Embryonic facial prominence (tissue), 1 donor: ENCODE results near the gene TESK1.
"Not testable (repeated sequence)": the region's sequence is repeated elsewhere in the genome, so short reads cannot be mapped to it uniquely, and the experiment has no call there.

Source experiments
- DNase-seq: peaks from one replicate; pipeline ENCODE4 v3.0.0-alpha.2; 2016; ENCODE audit errors: extremely low spot score

TESK1 gene

GRCh38 chr9:35615981-35616680, 11.1 kb downstream of the TESK1 start:
- no peak for DNase-seq

- DNase-seq, result no peak
These were observed 11.8 kb downstream of the TESK1 start for GRCh38 chr9:35616681-35617459.

- no peak for DNase-seq
These were observed 12.5 kb downstream of the TESK1 start for GRCh38 chr9:35617548-35617947.

- no peak for DNase-seq
These were observed 13.3 kb downstream of the TESK1 start, which contains the start of gene CD72 for GRCh38 chr9:35618325-35618727. CD72 (minus strand) TSS chr9:35618413; CDS start chr9:35618303, 110 bp downstream.

- DNase-seq, result no peak
These were observed 14.1 kb downstream of the TESK1 start for GRCh38 chr9:35618854-35619799.

GRCh38 chr9:35619800-35620158, 14.7 kb downstream of the TESK1 start:
- DNase-seq, result no peak

GRCh38 chr9:35627575-35627974, 22.5 kb downstream of the TESK1 start:
- no peak for DNase-seq

GRCh38 chr9:35628389-35628991, 23.4 kb downstream of the TESK1 start:
- no peak for DNase-seq

- no peak for DNase-seq
These were observed 24.5 kb downstream of the TESK1 start for GRCh38 chr9:35629597-35629996.

- no peak for DNase-seq
These were observed 30.7 kb downstream of the TESK1 start for GRCh38 chr9:35635730-35636129.

GRCh38 chr9:35636135-35636876, 31.2 kb downstream of the TESK1 start:
- no peak for DNase-seq

GRCh38 chr9:35636877-35637246, 31.8 kb downstream of the TESK1 start:
- DNase-seq, result not testable (repeated sequence)

- not testable (repeated sequence) for DNase-seq
These were observed 32.4 kb downstream of the TESK1 start for GRCh38 chr9:35637427-35637955.

- DNase-seq, result not testable (repeated sequence)
These were observed 33.7 kb downstream of the TESK1 start for GRCh38 chr9:35638751-35639150.

GRCh38 chr9:35639225-35639624, 34.2 kb downstream of the TESK1 start:
- DNase-seq, result not testable (repeated sequence)

GRCh38 chr9:35639631-35640030, 34.6 kb downstream of the TESK1 start:
- DNase-seq, result no peak

GRCh38 chr9:35640431-35640830, 35.4 kb downstream of the TESK1 start:
- not testable (repeated sequence) for DNase-seq

- not testable (repeated sequence) for DNase-seq
These were observed 36.4 kb downstream of the TESK1 start for GRCh38 chr9:35641478-35641877.

GRCh38 chr9:35643046-35643445, 38.0 kb downstream of the TESK1 start:
- no peak for DNase-seq

GRCh38 chr9:35645736-35646135, 40.7 kb downstream of the TESK1 start:
- DNase-seq, result not testable (repeated sequence)

GRCh38 chr9:35646153-35646532, 41.1 kb downstream of the TESK1 start:
- DNase-seq, result no peak
